GM18507 (cell line): Measurements from ENCODE around the gene ANAPC16.
"Not testable (repeated sequence)": the region's sequence is repeated elsewhere in the genome, so short reads cannot be mapped to it uniquely, and the experiment has no call there.

Experiments used
- DNase-seq: peaks from one replicate; pipeline ENCODE4 v3.0.0; 2011; ENCODE audit warnings: low read depth; ENCODE audit not compliant: insufficient read length; ENCODE audit errors: extremely low spot score
- FAIRE-seq: peaks from 2 replicates; lab custom pipeline; 2011; peaks lifted over from hg19 to GRCh38; lab: Jason Lieb, UNC

Gene ANAPC16

DNA sequence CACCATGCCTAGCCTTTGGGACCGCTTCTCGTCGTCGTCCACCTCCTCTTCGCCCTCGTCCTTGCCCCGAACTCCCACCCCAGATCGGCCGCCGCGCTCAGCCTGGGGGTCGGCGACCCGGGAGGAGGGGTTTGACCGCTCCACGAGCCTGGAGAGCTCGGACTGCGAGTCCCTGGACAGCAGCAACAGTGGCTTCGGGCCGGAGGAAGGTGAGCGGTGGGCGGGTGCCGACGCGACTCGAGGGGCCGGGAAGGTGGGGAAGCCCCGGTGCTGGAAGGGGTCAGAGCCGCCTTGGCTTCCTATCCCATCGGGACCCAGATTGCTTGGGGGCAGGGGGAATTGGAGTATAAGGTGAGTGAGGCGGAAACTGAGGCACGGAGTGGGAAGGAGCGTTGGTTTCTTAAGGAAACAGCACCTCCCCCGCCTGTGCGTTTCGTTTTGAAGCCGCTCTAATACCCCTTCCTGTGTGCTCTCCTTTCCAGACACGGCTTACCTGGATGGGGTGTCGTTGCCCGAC, 58.5 kb downstream of the ANAPC16 start:
- no peak for DNase-seq
- peak; percentile 21 for FAIRE-seq

DNA sequence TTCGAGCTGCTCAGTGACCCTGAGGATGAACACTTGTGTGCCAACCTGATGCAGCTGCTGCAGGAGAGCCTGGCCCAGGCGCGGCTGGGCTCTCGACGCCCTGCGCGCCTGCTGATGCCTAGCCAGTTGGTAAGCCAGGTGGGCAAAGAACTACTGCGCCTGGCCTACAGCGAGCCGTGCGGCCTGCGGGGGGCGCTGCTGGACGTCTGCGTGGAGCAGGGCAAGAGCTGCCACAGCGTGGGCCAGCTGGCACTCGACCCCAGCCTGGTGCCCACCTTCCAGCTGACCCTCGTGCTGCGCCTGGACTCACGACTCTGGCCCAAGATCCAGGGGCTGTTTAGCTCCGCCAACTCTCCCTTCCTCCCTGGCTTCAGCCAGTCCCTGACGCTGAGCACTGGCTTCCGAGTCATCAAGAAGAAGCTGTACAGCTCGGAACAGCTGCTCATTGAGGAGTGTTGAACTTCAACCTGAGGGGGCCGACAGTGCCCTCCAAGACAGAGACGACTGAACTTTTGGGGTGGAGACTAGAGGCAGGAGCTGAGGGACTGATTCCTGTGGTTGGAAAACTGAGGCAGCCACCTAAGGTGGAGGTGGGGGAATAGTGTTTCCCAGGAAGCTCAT, 59.0 kb downstream of the ANAPC16 start:
- FAIRE-seq (no peak), DNase-seq (no peak)

- no peak for DNase-seq
- FAIRE-seq: no peak
These were observed 59.7 kb downstream of the ANAPC16 start for GRCh38 chr10:72275351-72276012.

GRCh38 chr10:72276013-72276387, 60.2 kb downstream of the ANAPC16 start:
- FAIRE-seq (no peak), DNase-seq (no peak)

DNA sequence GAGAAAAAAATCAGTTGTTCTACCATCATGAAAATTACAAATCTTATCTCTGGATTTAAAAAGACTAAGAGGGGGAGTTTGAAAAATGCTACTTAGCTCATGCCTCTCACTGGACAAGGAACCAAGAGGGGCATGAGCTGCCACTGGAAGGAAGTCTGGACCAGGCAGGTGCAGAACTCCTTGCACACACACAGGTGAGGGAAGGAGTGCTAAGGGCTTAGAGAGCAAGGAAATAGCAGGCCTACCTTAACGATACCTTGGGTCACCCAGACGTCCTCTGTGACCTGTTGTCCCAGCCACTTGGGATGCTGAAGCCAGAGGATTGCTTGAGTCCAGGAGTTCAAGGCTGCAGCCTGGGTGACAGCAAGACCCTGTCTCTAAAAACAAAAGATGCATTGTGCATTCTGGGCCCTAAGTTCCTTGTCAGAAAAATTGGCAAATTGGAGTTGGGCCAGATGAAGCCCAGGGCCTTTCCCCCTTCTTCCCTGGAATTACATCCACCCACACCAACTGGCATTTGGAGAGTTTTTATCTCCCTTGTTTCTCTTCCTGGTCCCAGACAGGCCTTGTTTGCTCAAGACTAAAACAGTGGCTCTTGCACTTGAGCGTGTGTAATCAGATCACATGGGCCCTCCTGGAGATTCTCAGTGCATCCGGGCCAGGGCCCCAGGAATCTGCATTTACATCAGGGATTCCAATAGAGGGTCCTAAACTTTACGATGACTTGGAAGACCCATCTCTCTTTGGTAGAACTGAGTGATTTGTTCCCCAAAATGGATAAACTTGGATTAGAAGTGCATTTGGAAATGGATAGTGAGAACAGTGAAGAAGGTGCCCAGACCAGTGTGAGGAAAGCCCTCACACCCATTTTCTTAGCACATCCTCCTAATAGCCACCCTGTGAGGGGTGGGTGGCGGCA, 60.9 kb downstream of the ANAPC16 start:
- FAIRE-seq (no peak), DNase-seq (no peak)

DNA sequence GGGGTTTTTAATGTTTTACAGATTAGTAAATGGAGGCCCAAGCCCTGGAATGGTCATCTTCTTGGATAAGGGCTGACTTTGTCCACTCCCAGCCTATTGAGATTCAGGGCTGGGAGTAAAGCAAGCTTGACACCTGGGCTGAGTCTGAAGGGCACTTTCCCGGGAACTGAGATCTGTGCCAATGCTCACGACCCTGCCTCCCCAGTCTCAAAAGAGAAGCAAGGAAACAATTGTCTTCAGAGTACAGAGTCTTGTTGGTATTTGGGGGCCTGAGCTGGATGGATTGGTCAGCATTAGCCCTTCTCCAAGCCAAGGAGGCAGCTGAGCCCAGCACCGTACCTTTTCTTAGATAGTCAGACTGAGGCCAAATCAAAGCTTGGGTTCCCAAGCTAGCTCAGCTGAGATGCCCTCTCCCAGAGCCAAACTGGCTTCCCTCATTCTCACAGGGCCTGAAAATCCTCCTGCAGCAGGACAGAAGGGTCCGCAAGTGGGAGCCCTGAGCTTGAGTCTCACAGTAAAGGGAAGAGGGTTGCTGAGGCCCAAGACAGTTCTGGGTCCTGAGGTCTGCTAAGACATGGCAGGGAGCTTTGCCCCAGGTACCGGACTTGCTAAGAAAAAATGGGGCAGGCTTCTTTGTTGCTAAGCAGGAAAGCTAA, 61.7 kb downstream of the ANAPC16 start:
- no peak for DNase-seq
- FAIRE-seq: no peak

DNA sequence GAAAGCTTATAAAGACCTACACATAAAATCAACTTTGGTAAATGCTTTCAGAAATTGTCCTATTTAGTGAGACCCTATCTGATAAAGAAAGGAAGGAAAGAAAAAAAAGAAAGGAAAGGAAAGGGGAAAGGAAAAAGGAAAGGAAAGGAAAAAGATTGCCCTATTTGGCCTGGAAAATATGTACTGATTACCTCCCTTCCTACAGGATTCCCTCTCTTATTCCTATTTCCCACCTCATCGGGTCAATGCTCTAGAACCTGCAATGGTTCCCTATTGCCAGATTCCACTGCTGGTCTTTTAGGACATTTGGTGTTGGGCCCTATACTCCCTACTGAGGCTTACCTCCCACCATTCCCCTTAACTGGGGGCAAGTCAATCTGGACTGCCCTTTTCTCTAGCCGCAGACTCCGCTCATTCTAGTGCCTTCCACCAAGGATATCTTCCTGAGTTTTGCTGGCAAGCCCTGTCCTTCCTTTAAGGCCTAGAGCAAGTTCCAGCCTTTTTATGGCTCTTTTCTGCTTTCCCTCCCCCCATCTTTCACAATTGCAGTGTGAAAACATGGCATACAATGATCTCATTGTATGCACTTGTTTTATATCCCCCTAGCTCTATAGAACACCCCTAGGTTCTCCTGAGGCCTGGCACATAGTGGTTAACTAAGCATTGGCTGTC, 62.3 kb downstream of the ANAPC16 start:
- no peak for FAIRE-seq
- no peak for DNase-seq

DNA sequence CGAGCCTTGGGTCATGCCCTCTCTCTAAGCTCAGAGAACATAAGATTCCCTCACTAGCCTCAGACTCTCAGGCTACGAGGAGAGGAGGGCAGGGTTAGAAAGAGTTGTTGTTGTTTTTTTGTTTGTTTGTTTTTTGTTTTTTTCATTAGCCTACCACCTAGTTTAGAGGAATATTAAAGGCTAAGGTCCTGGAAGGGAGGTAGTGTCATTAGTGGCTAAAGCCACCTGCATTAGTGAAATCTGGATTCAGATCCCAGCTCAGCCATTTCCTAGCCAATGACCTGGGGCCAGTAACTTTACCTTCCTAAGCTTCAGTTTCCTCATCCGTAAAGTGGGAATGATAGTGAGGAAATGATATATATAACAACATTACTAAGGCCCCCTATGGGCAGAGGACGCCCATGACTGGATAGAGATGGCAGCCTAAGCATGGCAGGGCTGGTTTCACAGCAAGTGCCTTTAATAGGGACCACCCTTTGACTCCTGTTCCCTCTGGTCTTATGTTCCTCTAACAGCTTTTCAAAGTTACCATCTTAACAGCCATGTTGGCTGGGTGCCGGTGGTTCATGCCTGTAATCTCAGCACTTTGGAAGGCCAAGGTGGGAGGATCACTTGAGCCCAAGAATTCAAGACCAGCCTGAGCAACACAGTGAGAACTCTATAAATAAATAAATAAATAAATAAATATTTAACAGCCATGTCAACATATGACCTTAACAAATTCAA, 63.0 kb downstream of the ANAPC16 start:
- DNase-seq (no peak), FAIRE-seq (no peak)

DNA sequence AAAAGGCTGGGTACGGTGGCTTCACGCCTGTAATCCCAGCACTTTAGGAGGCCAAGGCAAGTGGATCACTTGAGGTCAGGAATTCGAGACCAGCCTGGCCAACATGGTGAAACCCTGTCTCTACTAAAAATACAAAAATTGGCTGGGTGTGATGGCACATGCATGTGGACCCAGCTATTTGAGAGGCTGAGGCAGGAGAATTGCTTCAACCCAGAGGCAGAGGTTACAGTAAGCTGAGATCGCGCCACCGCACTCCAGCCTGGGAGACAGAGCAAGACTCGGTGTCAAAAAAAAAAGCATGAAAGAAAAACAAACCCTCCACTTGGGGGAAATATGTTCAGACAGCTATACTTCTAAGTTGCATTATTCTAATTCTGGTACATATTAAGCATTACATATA, 63.8 kb downstream of the ANAPC16 start:
- not testable (repeated sequence) for FAIRE-seq, DNase-seq

DNA sequence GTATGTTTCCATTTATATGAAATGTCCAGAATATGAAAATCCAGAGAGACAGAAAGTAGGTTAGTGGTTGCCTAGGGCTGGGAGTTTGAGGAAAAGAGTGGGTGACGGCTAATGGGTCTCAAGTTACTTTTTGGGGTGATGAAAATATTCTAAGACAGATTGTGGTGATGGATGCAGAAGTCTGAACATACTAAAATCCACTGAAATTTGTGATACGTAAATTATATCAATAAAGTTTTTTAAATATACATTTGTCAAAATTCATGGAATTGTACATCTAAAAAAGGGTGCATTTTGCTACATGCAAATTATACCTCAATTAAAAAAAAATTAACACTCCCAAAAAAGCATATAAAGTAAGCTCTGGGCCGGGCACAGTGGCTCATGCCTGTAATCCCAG, 67.3 kb downstream of the ANAPC16 start:
- FAIRE-seq: no peak
- no peak for DNase-seq
